NOMO-1 treated with dmso at 0.1 percent for 144 hours (cell line): Measurements from ENCODE around the gene LUC7L.
"Not testable (repeated sequence)": the region's sequence is repeated elsewhere in the genome, so short reads cannot be mapped to it uniquely, and the experiment has no call there.

Experiments
- DNase-seq: peaks from one replicate; lab custom pipeline; 2025; ENCODE audit not compliant: unreplicated experiment; lab: John Stamatoyannopoulos, UW

The LUC7L gene

GRCh38 chr16:230351-230750 lies 1.1 kb upstream of the LUC7L start:
- not testable (repeated sequence) for DNase-seq

DNA sequence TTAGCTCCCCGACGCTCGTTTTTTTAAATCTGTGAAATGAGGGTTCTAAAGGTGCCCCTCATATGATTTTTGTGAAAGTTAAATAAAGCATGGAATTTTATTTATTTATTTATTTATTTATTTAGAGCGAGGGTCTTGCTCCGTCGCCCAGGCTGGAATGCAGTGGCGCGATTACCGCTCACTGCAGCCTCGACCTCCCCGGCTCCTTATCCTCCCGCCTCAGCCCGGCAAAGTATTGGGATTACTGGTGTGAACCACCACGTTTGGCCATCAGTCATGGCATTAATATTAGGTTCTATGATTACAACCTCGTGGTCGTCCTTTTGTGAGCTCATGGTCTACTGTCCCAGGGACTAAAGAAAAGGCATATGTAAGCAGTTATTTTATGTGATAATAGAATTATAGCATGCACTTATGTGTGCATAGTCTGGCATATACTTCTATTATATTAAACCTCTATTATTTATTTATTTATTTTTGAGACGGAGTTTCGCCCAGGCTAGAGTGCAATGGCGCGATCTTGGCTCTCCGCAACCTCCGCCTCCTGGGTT lies 557 bp upstream of the LUC7L start:
- DNase-seq: no peak

GRCh38 chr16:228151-228851 lies 948 bp downstream of the LUC7L start:
- no peak for DNase-seq

DNA sequence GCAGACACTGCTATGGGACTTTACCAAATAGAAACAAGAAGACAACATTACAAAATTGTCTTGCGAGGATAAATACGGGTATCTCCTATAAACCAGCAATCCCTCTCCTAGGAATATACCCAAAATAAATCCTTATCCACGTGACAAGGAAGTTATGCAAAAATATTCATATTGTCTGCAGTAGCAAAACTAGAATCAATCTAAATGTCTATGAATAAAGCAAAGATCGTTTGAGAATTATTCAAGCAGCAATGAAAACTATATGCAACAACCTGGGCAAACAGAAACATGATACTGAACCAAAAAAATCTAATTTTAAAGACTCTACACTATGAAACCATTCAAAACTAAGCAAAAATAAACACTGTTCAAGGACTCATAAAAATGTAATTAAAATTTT lies 9.2 kb downstream of the LUC7L start:
- DNase-seq: no peak

- DNase-seq: no peak
Observed at GRCh38 chr16:212999-213398, 16.2 kb downstream of the LUC7L start.

DNA sequence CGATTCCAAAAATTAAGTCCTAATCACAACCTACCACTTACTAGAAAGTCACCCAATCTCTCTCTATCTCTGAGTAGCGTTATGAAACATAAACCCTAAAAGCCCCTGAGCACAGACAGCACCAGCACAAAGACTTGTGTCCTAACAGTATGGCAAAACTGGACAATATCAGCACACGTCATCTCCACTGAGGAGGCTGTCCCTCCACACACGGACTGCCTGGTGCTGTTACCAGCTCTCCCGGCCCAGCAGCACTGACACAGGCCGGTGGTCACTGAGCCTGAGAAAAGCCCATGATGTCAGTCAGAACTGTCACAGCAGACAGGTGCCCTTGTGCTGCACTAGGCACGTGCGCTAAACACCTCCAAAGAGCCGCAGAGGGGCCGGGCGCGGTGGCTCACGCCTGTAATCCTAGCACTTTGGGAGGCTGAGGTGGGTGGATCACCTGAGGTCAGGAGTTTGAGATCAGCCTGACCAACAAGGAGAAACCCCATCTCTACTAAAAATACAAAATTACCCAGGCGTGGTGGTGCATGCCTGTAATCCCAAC lies 17.5 kb downstream of the LUC7L start:
- not testable (repeated sequence) for DNase-seq

DNA sequence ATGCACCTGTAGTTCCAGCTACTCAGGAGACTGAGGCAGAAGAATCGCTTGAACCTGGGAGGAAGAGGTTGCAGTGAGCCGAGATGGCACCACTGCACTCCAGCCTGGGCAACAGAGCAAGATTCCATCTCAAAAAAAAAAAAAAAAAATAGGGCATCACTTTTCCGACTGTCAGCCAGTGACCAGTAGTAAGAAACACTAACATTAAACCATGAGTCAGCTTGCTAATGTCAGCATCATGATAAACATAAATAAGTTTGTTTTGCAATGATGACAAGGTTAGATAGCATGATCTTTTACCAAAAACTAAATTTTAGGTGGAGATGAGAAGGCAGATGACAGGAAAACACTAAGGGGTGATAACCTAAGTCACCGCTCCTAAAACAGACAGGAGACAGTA lies 19.9 kb downstream of the LUC7L start:
- DNase-seq: not testable (repeated sequence)

DNA sequence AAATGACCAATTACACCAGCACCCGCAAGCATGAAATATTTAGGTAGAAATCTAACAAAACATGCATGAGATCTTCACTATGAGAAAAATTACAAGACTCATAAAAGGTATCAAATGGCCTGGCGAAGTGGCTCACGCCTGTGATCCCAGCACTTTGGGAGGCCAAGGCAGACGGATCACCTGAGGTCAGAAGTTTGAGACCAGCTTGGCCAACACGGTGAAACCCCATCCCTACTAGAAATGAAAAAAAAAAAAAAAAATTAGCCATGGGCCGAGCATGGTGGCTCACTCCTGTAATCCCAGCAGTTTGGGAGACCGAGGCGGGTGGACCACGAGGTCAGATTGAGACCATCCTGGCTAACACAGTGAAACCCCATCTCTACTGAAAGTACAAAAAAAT lies 25.2 kb downstream of the LUC7L start:
- DNase-seq: not testable (repeated sequence)

GRCh38 chr16:203246-203645 lies 26.0 kb downstream of the LUC7L start:
- no peak for DNase-seq

DNA sequence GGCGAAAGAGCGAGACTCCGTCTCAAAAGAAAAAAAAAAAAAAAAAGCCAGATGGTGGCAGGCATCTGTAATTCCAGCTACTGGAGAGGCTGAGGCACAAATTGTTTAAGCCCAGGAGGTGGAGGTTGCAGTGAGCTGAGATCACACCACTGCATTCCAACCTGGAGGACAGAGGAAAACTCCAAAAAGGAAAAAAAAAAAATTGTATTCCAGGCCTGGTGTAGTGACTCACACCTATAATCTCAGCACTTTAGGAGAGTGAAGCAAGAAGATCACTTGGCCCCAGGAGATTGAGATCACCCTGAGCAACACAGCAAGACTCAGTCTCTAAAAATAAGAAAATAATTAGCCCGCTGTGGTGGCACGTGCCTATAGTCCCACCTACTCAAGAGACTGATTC lies 28.9 kb downstream of the LUC7L start:
- DNase-seq: no peak

DNA sequence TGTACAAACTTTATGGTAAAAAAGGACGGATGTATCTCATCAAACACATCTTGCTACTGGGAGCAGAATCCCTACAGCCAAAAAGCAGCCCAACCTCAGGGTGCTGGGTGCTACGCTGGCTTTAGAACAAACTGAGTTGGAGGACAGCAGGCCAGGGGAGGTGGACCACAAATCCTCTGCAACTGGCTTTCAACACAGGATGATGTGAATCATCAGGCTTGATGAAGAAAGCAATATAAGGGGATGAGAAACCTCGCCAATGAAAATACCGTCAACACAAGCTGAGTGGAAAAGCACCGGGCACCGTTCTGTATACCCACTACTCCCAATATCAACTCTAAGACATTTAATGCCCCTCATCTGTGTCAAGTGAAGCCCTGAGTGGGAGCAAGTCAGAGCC lies 34.7 kb downstream of the LUC7L start:
- DNase-seq: no peak

DNA sequence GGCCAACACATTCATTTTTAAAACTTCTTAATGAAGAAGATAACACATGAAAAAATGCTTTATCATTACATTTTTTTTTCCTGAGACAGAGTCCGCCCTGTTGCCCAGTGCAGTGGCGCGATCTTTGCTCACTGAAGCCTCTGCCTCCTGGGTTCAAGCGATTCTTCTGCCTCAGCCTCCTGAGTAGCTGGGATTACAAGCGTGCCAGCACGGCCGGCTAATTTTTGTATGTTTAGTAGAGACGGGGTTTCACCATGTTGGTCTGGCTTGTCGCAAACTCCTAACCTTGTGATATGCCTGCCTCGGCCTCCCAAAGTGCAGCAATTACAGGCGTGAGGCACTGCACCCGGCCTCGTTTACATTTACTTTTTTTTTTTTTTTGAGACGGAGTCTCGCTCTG lies 35.8 kb downstream of the LUC7L start:
- DNase-seq: no peak

- DNase-seq: no peak
Observed at GRCh38 chr16:192686-193085, 36.6 kb downstream of the LUC7L start.

DNA sequence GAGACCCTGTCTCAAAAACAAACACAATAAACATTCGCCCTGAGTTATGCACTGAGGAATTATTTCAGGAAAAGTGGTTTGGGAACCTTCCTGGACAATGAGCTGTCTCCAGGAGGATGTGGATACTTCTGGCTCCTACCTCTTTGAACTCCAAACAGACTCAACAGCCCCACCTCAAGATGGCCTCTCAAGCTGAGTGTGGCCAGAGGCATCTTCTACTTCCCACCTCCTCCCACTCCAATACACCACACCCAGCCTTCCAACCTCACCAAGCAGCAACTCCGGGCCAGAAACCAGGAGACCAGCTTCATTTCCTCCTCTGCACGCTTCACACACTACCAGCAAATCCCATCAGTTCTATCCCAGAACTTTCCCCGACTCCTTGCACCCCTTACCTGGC lies 37.4 kb downstream of the LUC7L start:
- DNase-seq: no peak

GRCh38 chr16:189604-190186 lies 39.6 kb downstream of the LUC7L start:
- DNase-seq: no peak

GRCh38 chr16:188674-189073 lies 40.6 kb downstream of the LUC7L start:
- no peak for DNase-seq

DNA sequence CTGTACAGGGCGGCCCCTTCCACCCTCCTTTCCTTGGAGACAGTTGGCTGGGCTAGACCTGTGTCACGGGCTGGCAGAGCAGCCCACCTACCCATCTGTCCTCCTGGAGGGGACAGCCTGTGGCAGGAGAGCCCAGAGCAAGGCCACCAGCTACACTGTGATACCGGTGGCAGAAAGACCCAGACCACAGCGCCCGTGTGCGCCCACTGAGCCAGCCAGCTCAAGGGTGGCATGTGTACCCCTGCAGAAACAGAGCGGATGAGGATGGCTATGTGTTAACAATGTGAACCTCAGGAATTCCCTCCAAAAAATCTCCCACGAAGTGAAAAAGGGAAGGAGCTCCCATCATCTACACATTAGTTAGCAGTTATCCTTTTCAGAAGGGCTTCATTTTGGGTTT lies 41.9 kb downstream of the LUC7L start:
- no peak for DNase-seq

DNA sequence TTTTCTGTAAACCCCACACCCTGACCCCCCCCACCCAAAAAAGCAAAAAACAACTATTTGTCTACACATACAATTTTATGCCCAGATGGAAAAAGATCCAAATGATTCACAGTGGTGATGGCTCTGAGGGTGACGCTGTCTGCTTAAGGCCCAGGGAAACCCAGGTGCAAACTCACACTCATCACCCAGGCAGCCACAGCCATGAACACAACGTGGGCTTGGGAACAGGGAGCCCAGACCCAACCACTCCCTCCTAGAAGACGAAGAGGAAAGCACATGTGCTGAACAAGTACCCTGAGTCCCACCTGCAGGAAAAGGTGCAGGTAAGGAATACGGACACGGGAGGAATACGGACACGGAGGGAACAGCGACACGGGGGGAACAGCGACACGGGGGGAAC lies 43.6 kb downstream of the LUC7L start:
- no peak for DNase-seq

DNA sequence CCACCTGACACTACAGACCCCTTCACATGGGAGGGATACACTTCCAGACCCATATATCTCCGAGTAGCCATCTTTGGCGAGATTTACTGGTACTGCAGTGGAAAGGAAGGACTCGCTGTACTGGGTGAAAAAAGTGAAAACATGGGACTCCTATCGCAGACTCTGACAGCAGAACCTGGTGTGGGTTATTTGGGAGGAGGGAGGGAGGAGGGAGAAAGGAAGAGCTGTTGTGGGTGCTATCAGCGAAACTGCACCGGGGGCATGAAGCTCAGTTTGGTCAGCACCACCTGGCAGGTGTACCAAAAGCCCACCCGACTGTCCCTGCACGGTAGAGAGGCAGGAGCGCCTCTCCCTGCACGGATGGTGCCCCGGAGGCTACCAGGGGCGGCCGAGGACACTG lies 44.0 kb downstream of the LUC7L start:
- no peak for DNase-seq

GRCh38 chr16:183005-183404 lies 46.2 kb downstream of the LUC7L start:
- no peak for DNase-seq

DNA sequence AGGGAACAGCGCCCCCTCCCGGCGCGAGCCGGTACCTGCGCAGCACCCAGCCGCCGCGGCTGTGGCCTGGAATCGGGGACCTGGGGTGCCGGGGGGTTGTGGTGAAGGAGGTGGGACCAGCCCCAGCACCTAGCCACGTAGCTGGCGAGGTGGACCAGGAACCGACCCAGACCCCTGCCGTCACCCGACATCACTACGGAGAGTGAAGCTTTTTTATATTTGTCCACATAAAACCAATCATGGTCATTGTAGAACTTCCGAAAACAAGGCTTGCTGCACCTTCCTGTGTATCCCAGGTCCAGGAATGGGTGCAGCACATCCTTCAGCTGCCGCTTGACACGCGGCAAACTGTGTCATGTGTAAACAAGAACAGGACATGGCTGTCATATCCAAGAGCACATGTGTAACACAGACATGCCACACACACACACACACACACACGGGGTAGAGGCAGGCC lies 47.7 kb downstream of the LUC7L start:
- DNase-seq: no peak
